Measurements from ENCODE around the gene RWDD1.

DNA sequence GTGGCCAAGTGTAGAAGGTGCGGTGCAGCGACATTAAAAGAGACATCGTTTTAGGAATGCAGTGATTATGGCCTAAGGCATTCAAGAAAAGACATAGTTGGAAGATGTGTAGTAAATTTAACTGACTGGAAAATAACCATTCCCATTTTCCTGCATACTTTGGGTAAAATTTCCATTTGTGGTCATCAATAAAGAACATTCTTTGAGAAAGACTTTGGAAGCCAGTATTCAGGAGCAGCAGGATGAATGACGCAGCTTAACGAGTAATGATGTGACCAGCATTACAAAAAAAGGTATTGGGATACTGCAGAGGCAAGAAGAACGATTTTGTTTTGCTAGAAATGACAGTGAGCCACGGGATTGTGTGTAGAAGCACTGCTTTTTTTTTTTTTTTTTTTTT is 7.0 kb upstream of the RWDD1 start:
- TF ChIP-seq, protein P1, sequence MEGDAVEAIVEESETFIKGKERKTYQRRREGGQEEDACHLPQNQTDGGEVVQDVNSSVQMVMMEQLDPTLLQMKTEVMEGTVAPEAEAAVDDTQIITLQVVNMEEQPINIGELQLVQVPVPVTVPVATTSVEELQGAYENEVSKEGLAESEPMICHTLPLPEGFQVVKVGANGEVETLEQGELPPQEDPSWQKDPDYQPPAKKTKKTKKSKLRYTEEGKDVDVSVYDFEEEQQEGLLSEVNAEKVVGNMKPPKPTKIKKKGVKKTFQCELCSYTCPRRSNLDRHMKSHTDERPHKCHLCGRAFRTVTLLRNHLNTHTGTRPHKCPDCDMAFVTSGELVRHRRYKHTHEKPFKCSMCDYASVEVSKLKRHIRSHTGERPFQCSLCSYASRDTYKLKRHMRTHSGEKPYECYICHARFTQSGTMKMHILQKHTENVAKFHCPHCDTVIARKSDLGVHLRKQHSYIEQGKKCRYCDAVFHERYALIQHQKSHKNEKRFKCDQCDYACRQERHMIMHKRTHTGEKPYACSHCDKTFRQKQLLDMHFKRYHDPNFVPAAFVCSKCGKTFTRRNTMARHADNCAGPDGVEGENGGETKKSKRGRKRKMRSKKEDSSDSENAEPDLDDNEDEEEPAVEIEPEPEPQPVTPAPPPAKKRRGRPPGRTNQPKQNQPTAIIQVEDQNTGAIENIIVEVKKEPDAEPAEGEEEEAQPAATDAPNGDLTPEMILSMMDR (conservative IDR thresholded peaks at IDR 0.05; ENCODE audit: low read depth, low read length): no peak
- no peak for TF ChIP-seq EZH2phosphoT487 (IDR thresholded peaks at IDR 0.05; ENCODE audit: borderline replicate concordance, low read length)

Data from PC-3 (cell line).